Spleen (tissue), 11 donors: ENCODE measurements around the gene FOXK1. TPM values are rescaled to one million over a fixed set of nuclear protein-coding genes. Genes with fewer than 3 reads are reported as not detected.
A peak's percentile ranks its signal among the peaks of the same experiment; 100 is the strongest.

Source experiments
- DNase-seq: peaks from one replicate; pipeline ENCODE4 v3.0.0-alpha.2; 2020
- H3K27ac ChIP-seq, 8 donors: fragments of 200-600 bp; sonication (generic) in 7 of 8; 1 replicate in 4 of 8; 2 replicates in 4 of 8; pipeline versions ENCODE4 v1.5.0 to v1.8.0; 2016 to 2021; ENCODE audit warnings: inconsistent platforms in 4 of 8, mild to moderate bottlenecking in 4 of 8, moderate library complexity in 1 of 8
- H3K27me3 ChIP-seq, 7 donors: fragments of 200-600 bp; sonication (generic) in 6 of 7; replicated peaks in 1 of 7; 1 replicate in 4 of 7; 2 replicates in 3 of 7; pipeline versions ENCODE4 v1.5.0 to v1.8.0; 2016 to 2021; ENCODE audit warnings: inconsistent platforms in 3 of 7, mild to moderate bottlenecking in 1 of 7
- H3K36me3 ChIP-seq, 6 donors: fragments of 200-600 bp; sonication (generic) in 5 of 6; 1 replicate in 4 of 6; 2 replicates in 2 of 6; pipeline versions ENCODE4 v1.5.0 to v1.8.0; 2016 to 2021; ENCODE audit warnings: inconsistent platforms in 2 of 6
- H3K4me1 ChIP-seq, 6 donors: fragments of 200-600 bp; sonication (generic) in 5 of 6; 1 replicate in 3 of 6; 2 replicates in 3 of 6; pipeline versions ENCODE4 v1.5.0 to v1.8.0; 2016 to 2021; ENCODE audit warnings: inconsistent platforms in 3 of 6
- H3K4me3 ChIP-seq, 8 donors: fragments of 200-600 bp; sonication (generic) in 7 of 8; 1 replicate in 4 of 8; 2 replicates in 4 of 8; pipeline versions ENCODE4 v1.5.0 to v1.8.0; 2016 to 2021; ENCODE audit warnings: inconsistent platforms in 4 of 8, mild to moderate bottlenecking in 4 of 8, moderate library complexity in 2 of 8
- H3K9me3 ChIP-seq, 8 donors: fragments of 200-600 bp; sonication (generic) in 7 of 8; 1 replicate in 4 of 8; 2 replicates in 4 of 8; pipeline versions ENCODE4 v1.5.0 to v1.8.0; 2016 to 2021; ENCODE audit warnings: inconsistent platforms in 4 of 8
- POLR2A ChIP-seq, 3 donors: fragments of 450-650 bp; IDR thresholded peaks; one replicate each; pipeline ENCODE4 v1.5.1; 2017; ENCODE audit warnings: antibody characterized with exemption in 3 of 3, mild to moderate bottlenecking in 1 of 3
- POLR2AphosphoS5 ChIP-seq, 3 donors: sonication (generic); formaldehyde crosslinking; IDR thresholded peaks; one replicate each; pipeline ENCODE4 v1.5.1; 2017; ENCODE audit warnings: antibody characterized with exemption in 3 of 3
- WGBS, 5 donors: extraction: QIAGEN DNeasy Blood & Tissue Kit in 3 of 5; methylation state at CpG; one replicate each; pipeline versions ENCODE4 v1.1.5 to v1.1.7; 2013 to 2018; 5-methylcytosine and 5-hydroxymethylcytosine counted together
- intact Hi-C: fragments of 100-400 bp; cut with DNase I; formaldehyde crosslinking; loops from one replicate; pipeline ENCODE4 v1.15.0; 2023; ENCODE audit warnings: low total_unique reads
- polyA plus RNA-seq, 3 donors: library from polyadenylated mRNA; stranded (reverse); fragments of 200-250 nt; gene quantifications; one replicate each; pipeline ENCODE4 v1.2.1, GENCODE V29; 2013
- total RNA-seq, 7 donors: library from RNA; depleted of rRNA in 3 of 7; stranded (reverse); fragments of >200 nt in 3 of 7; fragmentation: NEBNext Ultra II Directional in 4 of 7; extraction: Animal tissue kit (Norgen Biotek cat#: 25700) in 4 of 7; gene quantifications; one replicate each; pipeline versions ENCODE4 v1.1.0 to v1.2.1, GENCODE V29; 2016 to 2021
- TF ChIP-seq, protein P1 (sequence below), 11 experiments: fragments of 200-600 bp in 7 of 11; fragments of 450-650 bp in 4 of 11; sonication (generic) in 4 of 11; IDR thresholded peaks in 8 of 11; conservative IDR thresholded peaks in 3 of 11; 1 replicate in 7 of 11; 2 replicates in 4 of 11; pipeline versions ENCODE4 v1.4.0 to v1.8.0; 2016 to 2021; ENCODE audit warnings: antibody characterized with exemption in 11 of 11, inconsistent platforms in 4 of 11, mild to moderate bottlenecking in 1 of 11
- donor health status: healthy with polysubstance abuse.
- donor health status: DM: no; HTN: no; CAD: no; lungs with moderate emphysema.
- donor health status: DM: no; HTN: no; CAD: no.
- donor health status: Bipolar disorder and iron deficiency.
- donor health status: healthy.
- donor health status: DM: no; HTN: no; CAD: no.
- donor health status: DM: yes; HTN: yes; CAD: no.

Gene FOXK1
- total and polyA plus RNA-seq, 10 donors, result 2.6 to 46.0 (median 34.8) TPM

- DNase-seq, result no peak
- intact Hi-C loops, result no loop called here
- Histone ChIP-seq H3K27ac (no peak overlapping the region), H3K4me3 (no peak overlapping the region), H3K36me3 (peaks cover 0 to 9% (median 0%) of the 10 kb centered on the region in 6 donors), H3K9me3 (no peaks in the 10 kb centered on the region), H3K27me3 (no peaks in the 10 kb centered on the region), H3K4me1 (peaks cover 6 to 92% (median 53%) of the 10 kb centered on the region in 6 donors)
- 82 to 94% (median 92%) methylated on average over 10 of the region's 10 CpGs for WGBS, 5 donors
- TF ChIP-seq, protein P1, sequence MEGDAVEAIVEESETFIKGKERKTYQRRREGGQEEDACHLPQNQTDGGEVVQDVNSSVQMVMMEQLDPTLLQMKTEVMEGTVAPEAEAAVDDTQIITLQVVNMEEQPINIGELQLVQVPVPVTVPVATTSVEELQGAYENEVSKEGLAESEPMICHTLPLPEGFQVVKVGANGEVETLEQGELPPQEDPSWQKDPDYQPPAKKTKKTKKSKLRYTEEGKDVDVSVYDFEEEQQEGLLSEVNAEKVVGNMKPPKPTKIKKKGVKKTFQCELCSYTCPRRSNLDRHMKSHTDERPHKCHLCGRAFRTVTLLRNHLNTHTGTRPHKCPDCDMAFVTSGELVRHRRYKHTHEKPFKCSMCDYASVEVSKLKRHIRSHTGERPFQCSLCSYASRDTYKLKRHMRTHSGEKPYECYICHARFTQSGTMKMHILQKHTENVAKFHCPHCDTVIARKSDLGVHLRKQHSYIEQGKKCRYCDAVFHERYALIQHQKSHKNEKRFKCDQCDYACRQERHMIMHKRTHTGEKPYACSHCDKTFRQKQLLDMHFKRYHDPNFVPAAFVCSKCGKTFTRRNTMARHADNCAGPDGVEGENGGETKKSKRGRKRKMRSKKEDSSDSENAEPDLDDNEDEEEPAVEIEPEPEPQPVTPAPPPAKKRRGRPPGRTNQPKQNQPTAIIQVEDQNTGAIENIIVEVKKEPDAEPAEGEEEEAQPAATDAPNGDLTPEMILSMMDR (IDR thresholded peaks at IDR 0.05 in 8 of 11, conservative IDR thresholded peaks at IDR 0.05 in 3 of 11), result no peak
- no peak for TF ChIP-seq POLR2AphosphoS5 (IDR thresholded peaks at IDR 0.05)
- no peak for TF ChIP-seq POLR2A (IDR thresholded peaks at IDR 0.05)
These were observed 16.7 kb downstream of the FOXK1 start for GRCh38 chr7:4698707-4699275.

- no peak overlapping the region for H3K27ac ChIP-seq
- H3K4me1 ChIP-seq, result peaks cover 3 to 92% (median 52%) of the 10 kb centered on the region in 6 donors
- TF ChIP-seq POLR2AphosphoS5 (IDR thresholded peaks at IDR 0.05), result no peak
- TF ChIP-seq, protein P1 (IDR thresholded peaks at IDR 0.05 in 8 of 11, conservative IDR thresholded peaks at IDR 0.05 in 3 of 11), result no peak
- no peaks in the 10 kb centered on the region for H3K27me3 ChIP-seq
- H3K9me3 ChIP-seq, result no peaks in the 10 kb centered on the region
- intact Hi-C loops, result no loop called here
- WGBS, 5 donors, result 77 to 90% (median 83%) methylated on average over 10 of the region's 10 CpGs
- DNase-seq, result no peak
- peaks cover 0 to 9% (median 0%) of the 10 kb centered on the region in 6 donors for H3K36me3 ChIP-seq
- H3K4me3 ChIP-seq, result no peak overlapping the region
These were observed 17.7 kb downstream of the FOXK1 start for GRCh38 chr7:4699841-4700240.

DNA sequence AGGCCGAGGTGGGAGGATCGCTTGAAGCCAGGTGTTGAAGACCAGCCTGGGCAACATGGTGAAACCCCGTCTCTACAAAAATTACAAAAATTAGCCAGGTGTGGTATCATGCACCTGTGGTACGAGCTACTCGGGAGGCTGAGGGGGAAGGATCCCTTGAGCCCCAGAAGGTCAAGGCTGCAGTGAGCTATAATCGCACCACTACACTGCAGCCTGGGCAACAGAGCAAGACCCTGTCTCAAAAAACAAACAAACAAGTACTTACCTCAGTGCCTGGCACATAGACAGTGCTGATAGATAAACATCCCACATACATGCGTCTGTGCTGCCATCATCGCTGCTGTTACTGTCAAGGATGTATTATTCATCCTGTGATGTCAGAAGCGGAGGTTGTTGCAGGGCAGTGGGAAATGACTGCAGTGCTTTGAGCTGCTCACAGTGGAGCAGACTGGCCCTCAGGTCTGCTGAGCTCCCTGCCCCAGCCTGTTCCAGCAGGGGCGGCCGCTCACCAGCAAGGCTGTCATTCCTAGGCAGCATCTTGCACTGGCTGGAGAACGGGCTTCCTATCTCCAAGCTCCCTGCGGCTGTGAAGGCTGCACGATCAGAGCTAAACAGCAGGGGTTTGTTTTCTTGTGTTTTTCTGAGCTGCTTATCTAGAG is 18.6 kb downstream of the FOXK1 start:
- Histone ChIP-seq H3K4me1 (peaks cover 0 to 94% (median 53%) of the 10 kb centered on the region in 6 donors), H3K27me3 (no peaks in the 10 kb centered on the region), H3K36me3 (peaks cover 0 to 9% (median 0%) of the 10 kb centered on the region in 6 donors), H3K9me3 (no peaks in the 10 kb centered on the region), H3K27ac (peak overlapping the region in 1 of 8 donors; percentile 16), H3K4me3 (no peak overlapping the region)
- intact Hi-C loops, result no loop called here
- WGBS, 5 donors, result 67 to 88% (median 80%) methylated on average over 9 to 14 of the region's 14 CpGs
- TF ChIP-seq, protein P1 (IDR thresholded peaks at IDR 0.05 in 8 of 11, conservative IDR thresholded peaks at IDR 0.05 in 3 of 11), result no peak
- peak; percentile 33 to 56 (median 39) for TF ChIP-seq POLR2AphosphoS5 (IDR thresholded peaks at IDR 0.05)
- no peak for DNase-seq

DNA sequence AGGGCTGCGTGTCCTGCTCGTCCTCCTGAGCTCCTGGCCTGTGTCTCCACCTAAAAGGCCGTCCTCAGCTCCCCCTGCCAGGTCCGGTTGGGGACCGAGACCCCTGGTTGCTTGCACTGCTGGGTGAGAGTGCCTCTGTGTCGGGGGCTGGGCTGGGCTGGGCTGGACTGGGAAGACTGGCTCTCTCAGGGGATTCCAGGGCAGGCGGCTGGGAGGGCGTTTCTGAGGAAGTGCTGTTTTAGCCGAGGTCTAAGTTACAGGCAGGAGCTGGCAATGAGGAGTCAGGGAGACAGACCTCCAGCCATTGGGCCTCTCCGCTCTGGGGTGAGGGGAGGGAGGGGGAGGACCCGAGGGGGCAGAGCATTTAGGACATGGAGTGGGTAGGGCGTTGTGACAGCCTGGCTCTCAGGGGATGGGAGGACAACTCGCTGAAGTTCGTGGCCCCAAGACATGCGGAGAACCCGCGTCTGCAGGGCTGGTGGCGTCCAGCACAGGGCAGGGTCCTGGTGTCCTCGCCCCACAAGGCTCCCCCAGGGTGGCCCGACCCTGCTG is 20.9 kb downstream of the FOXK1 start:
- Histone ChIP-seq H3K36me3 (no peaks in the 10 kb centered on the region), H3K4me3 (no peak overlapping the region), H3K27ac (no peak overlapping the region), H3K4me1 (peaks cover 7 to 100% (median 69%) of the 10 kb centered on the region in 6 donors), H3K27me3 (no peaks in the 10 kb centered on the region), H3K9me3 (no peaks in the 10 kb centered on the region)
- no peak for TF ChIP-seq POLR2A (IDR thresholded peaks at IDR 0.05)
- no peak for TF ChIP-seq POLR2AphosphoS5 (IDR thresholded peaks at IDR 0.05)
- TF ChIP-seq, protein P1 (IDR thresholded peaks at IDR 0.05 in 8 of 11, conservative IDR thresholded peaks at IDR 0.05 in 3 of 11), result no peak
- 68 to 81% (median 76%) methylated on average over 20 of the region's 20 CpGs for WGBS, 5 donors
- intact Hi-C loops, result no loop called here
- no peak for DNase-seq
